ENCODE data around the gene ISX. TPM values are rescaled to one million over a fixed set of nuclear protein-coding genes. Genes with fewer than 3 reads are reported as not detected.
A peak's percentile ranks its signal among the peaks of the same experiment; 100 is the strongest.
"Not testable (repeated sequence)": the region's sequence is repeated elsewhere in the genome, so short reads cannot be mapped to it uniquely, and the experiment has no call there.

Gene ISX
- total RNA-seq, 2 donors from 2014 or later: not detected

- H3K27ac Mint-ChIP-seq: no peak overlapping the region
- peaks cover 16% of the 10 kb centered on the region for H3K27me3 Mint-ChIP-seq
- H3K4me1 Mint-ChIP-seq: no peaks in the 10 kb centered on the region
- no peak for ATAC-seq (replicated peaks)
- no peak overlapping the region for H3K4me3 Mint-ChIP-seq
- no peaks in the 10 kb centered on the region for H3K36me3 Mint-ChIP-seq (ENCODE audit: low read depth)
- H3K9me3 Mint-ChIP-seq: no peaks in the 10 kb centered on the region
These were observed 22.0 kb upstream of the ISX start for GRCh38 chr22:35043934-35044319.

- Mint-ChIP-seq H3K27ac (no peak overlapping the region), H3K4me1 (no peaks in the 10 kb centered on the region), H3K9me3 (no peaks in the 10 kb centered on the region), H3K36me3 (ENCODE audit: low read depth) (no peaks in the 10 kb centered on the region), H3K27me3 (peaks cover 21% of the 10 kb centered on the region), H3K4me3 (no peak overlapping the region)
- no peak for ATAC-seq (replicated peaks)
These were observed 21.2 kb upstream of the ISX start for GRCh38 chr22:35044607-35045390.

- no peak for ATAC-seq (replicated peaks)
- H3K36me3 Mint-ChIP-seq (ENCODE audit: low read depth): no peaks in the 10 kb centered on the region
- peaks cover 22% of the 10 kb centered on the region for H3K27me3 Mint-ChIP-seq
- H3K9me3 Mint-ChIP-seq: no peaks in the 10 kb centered on the region
- no peak overlapping the region for H3K27ac Mint-ChIP-seq
- H3K4me3 Mint-ChIP-seq: no peak overlapping the region
- no peaks in the 10 kb centered on the region for H3K4me1 Mint-ChIP-seq
These were observed 20.5 kb upstream of the ISX start for GRCh38 chr22:35045451-35045850.

GRCh38 chr22:35046744-35047462 lies 19.1 kb upstream of the ISX start:
- Mint-ChIP-seq H3K36me3 (ENCODE audit: low read depth) (no peaks in the 10 kb centered on the region), H3K4me1 (no peaks in the 10 kb centered on the region), H3K9me3 (no peaks in the 10 kb centered on the region), H3K27me3 (peaks cover 22% of the 10 kb centered on the region), H3K4me3 (no peak overlapping the region), H3K27ac (no peak overlapping the region)
- no peak for ATAC-seq (replicated peaks)

DNA sequence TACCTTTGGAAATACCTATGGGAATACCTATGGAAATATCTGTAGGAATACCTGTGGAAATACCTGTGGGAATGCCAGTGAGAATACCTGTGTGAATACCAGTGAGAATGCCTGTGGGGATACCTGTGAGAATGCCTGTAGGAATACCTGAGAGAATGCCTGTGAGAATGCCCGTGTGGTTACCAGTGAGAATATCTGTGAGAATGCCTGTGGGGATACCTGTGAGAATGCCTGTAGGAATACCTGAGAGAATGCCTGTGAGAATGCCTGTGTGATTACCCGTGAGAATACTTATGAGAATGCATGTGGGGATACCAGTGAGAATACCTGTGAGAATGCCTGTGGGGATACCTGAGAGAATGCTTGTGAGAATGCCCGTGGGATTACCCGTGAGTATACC lies 15.9 kb upstream of the ISX start:
- ATAC-seq (replicated peaks); H3K4me1 Mint-ChIP-seq; H3K9me3 Mint-ChIP-seq; H3K36me3 Mint-ChIP-seq (ENCODE audit: low read depth); H3K27ac Mint-ChIP-seq; H3K4me3 Mint-ChIP-seq: not testable (repeated sequence)
- peaks cover 20% of the 10 kb centered on the region for H3K27me3 Mint-ChIP-seq

DNA sequence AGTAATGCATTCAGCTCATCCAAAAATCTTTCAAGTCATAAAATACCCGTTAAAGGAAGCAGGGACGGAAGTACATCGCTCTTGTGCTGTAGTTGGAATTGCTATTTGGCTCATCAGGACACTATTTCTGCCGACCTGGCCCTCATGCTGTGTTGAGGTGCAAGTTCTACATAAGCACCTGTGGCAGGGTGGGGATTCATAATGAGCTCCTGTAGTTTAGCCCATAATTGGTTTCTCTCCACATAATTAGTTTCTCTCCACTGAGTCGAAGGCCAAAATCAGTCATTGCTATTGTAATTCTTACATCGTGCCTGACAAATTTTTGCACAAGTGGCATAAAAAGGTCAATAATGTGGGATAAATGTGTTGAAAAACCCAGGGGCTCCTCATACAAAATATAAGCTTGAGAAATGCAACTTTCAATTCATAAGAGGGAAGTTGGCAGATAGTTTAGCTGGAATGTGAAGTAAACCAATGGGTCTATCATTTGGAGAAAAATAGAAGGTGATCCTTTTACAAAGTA lies 14.9 kb upstream of the ISX start:
- no peak for ATAC-seq (replicated peaks)
- H3K4me3 Mint-ChIP-seq: no peak overlapping the region
- H3K36me3 Mint-ChIP-seq (ENCODE audit: low read depth): no peaks in the 10 kb centered on the region
- H3K9me3 Mint-ChIP-seq: no peaks in the 10 kb centered on the region
- peaks cover 18% of the 10 kb centered on the region for H3K27me3 Mint-ChIP-seq
- no peak overlapping the region for H3K27ac Mint-ChIP-seq
- no peaks in the 10 kb centered on the region for H3K4me1 Mint-ChIP-seq

DNA sequence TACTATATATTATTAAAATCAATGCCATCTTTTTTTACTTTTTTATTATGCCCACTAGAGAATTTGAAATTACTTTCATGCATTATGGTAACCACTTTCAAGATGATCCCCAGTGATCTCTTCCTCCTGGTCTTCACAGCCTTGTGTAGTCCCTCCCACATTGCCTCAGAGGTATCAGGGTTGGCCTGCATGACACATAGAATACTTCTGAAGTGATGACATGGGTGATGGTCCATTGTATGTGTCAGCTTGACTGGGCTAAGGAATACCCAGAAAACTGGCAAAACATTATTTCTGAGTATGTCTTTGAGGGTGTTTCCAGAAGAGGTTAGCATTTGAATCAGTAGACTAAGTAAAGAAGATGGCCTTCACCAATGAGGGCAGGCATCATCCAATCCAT lies 14.2 kb upstream of the ISX start:
- H3K9me3 Mint-ChIP-seq: no peaks in the 10 kb centered on the region
- no peaks in the 10 kb centered on the region for H3K4me1 Mint-ChIP-seq
- peak; percentile 86 for ATAC-seq (replicated peaks)
- no peak overlapping the region for H3K4me3 Mint-ChIP-seq
- no peak overlapping the region for H3K27ac Mint-ChIP-seq
- H3K27me3 Mint-ChIP-seq: peaks cover 21% of the 10 kb centered on the region
- no peaks in the 10 kb centered on the region for H3K36me3 Mint-ChIP-seq (ENCODE audit: low read depth)

GRCh38 chr22:35053060-35053835 lies 12.7 kb upstream of the ISX start:
- no peak for ATAC-seq (replicated peaks)
- Mint-ChIP-seq H3K4me1 (no peaks in the 10 kb centered on the region), H3K27me3 (peaks cover 16% of the 10 kb centered on the region), H3K4me3 (no peak overlapping the region), H3K9me3 (no peaks in the 10 kb centered on the region), H3K27ac (no peak overlapping the region), H3K36me3 (ENCODE audit: low read depth) (no peaks in the 10 kb centered on the region)

- Mint-ChIP-seq H3K4me3 (no peak overlapping the region), H3K4me1 (no peaks in the 10 kb centered on the region)
These were observed 11.9 kb upstream of the ISX start for GRCh38 chr22:35054064-35054463.

DNA sequence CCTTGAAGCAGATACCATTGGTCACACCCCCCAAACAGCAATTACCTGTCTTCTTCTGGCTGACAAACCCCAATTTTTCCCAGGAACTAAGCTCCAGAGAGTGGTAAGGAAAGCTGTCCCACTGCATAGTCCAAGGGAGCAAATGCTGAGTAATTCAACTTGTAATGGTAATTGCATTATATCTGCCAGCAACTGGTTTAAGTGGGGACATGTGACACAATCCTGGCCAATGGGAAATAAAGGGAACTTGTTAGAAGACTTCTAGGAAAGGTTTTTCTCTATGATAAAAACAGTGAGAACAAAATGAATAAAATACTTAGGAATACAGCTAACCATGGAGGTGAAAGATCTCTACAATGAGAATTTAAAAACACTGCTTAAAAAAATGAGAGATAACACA lies 9.5 kb upstream of the ISX start:
- Mint-ChIP-seq H3K4me3 (no peak overlapping the region), H3K27ac (no peak overlapping the region), H3K36me3 (ENCODE audit: low read depth) (no peaks in the 10 kb centered on the region), H3K4me1 (no peaks in the 10 kb centered on the region), H3K9me3 (no peaks in the 10 kb centered on the region), H3K27me3 (peaks cover 7% of the 10 kb centered on the region)
- ATAC-seq (replicated peaks): no peak

More at GRCh38 chr22:35054064-35054463, 11.9 kb upstream of the ISX start:
- H3K9me3 Mint-ChIP-seq: no peaks in the 10 kb centered on the region
- H3K36me3 Mint-ChIP-seq (ENCODE audit: low read depth): no peaks in the 10 kb centered on the region
- ATAC-seq (replicated peaks): peak; percentile 75
- peaks cover 16% of the 10 kb centered on the region for H3K27me3 Mint-ChIP-seq
- H3K27ac Mint-ChIP-seq: no peak overlapping the region

- no peak for ATAC-seq (replicated peaks)
- Mint-ChIP-seq H3K4me3 (no peak overlapping the region), H3K4me1 (no peaks in the 10 kb centered on the region), H3K36me3 (ENCODE audit: low read depth) (no peaks in the 10 kb centered on the region), H3K9me3 (no peaks in the 10 kb centered on the region), H3K27ac (no peak overlapping the region), H3K27me3 (peaks cover 7% of the 10 kb centered on the region)
These were observed 8.8 kb upstream of the ISX start for GRCh38 chr22:35057155-35057554.

DNA sequence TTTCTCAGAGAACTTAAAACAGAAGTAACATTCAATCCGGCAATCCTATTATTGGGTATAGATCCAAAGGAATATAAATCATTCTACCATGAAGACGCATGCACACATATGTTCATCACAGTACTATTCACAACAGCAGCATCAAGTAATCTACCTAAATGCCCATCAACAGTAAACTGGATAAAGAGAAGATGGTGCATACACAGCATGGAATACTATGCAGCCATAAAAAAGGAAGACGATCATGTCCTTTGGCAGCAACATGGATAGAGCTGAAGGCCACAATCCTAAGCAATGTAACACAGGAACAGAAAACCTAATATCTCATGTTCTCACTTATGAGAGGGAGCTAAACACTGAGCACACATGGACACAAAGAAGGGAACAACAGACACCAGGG lies 6.3 kb upstream of the ISX start:
- no peaks in the 10 kb centered on the region for H3K36me3 Mint-ChIP-seq (ENCODE audit: low read depth)
- ATAC-seq (replicated peaks): no peak
- H3K27ac Mint-ChIP-seq: no peak overlapping the region
- no peak overlapping the region for H3K4me3 Mint-ChIP-seq
- H3K27me3 Mint-ChIP-seq: peaks cover 7% of the 10 kb centered on the region
- H3K4me1 Mint-ChIP-seq: no peaks in the 10 kb centered on the region
- H3K9me3 Mint-ChIP-seq: no peaks in the 10 kb centered on the region

GRCh38 chr22:35064664-35065063 lies 1.3 kb upstream of the ISX start:
- Mint-ChIP-seq H3K36me3 (ENCODE audit: low read depth) (no peaks in the 10 kb centered on the region), H3K27ac (no peak overlapping the region), H3K4me1 (no peaks in the 10 kb centered on the region), H3K4me3 (no peak overlapping the region), H3K27me3 (peaks cover 8% of the 10 kb centered on the region), H3K9me3 (no peaks in the 10 kb centered on the region)
- peak; percentile 63 for ATAC-seq (replicated peaks)

- H3K27ac Mint-ChIP-seq: no peak overlapping the region
- H3K36me3 Mint-ChIP-seq (ENCODE audit: low read depth): no peaks in the 10 kb centered on the region
- H3K27me3 Mint-ChIP-seq: peaks cover 8% of the 10 kb centered on the region
- ATAC-seq (replicated peaks): no peak
- no peak overlapping the region for H3K4me3 Mint-ChIP-seq
- no peaks in the 10 kb centered on the region for H3K4me1 Mint-ChIP-seq
- no peaks in the 10 kb centered on the region for H3K9me3 Mint-ChIP-seq
These were observed 775 bp upstream of the ISX start for GRCh38 chr22:35065183-35065582.
